ENCODE data around the gene FARS2. TPM values are rescaled to one million over a fixed set of nuclear protein-coding genes. Genes with fewer than 3 reads are reported as not detected.
A peak's percentile ranks its signal among the peaks of the same experiment; 100 is the strongest.

FARS2 gene
- total RNA-seq, 1 experiment from 2014 or later: 17.8 TPM

DNA sequence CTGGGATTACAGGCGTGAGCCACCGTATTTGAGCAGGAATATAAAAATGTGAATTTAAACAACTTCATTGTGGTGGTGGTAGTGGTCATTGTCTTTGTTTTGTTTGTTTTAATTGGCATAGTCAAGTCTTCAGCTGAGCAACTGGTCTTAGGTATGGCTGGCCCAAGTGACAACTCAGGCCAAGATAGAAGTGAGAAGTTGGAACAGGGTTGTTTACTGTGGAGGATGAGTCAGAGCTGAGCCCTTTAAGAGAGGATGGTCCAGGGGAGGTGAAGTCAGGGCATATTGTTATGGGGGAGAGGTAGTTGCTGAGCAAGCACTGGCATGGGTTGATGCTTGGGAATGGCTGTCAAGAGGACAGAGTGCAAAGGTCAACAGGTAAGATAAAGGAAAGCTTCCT, 308.2 kb downstream of the FARS2 start:
- H3K27ac ChIP-seq (ENCODE audit: low read depth, low read length, poor library complexity, severe bottlenecking): no peak overlapping the region
- BruUV-seq (replicated peaks): no TSS peak
- DNase-seq (ENCODE audit: low spot score): no peak
- H3K36me3 ChIP-seq (ENCODE audit: insufficient read depth, low read length, poor library complexity, severe bottlenecking): no peaks in the 10 kb centered on the region
- intact Hi-C loops (cut with micrococcal nuclease; ENCODE audit: unreplicated experiment): no loop called here
- POLR2A ChIA-PET (ENCODE audit: low non-redundant PET): no interaction called here
- peaks cover 2% of the 10 kb centered on the region for H3K4me1 ChIP-seq (ENCODE audit: insufficient read depth, low read length, poor library complexity, severe bottlenecking)
- TF ChIP-seq EZH2 (IDR thresholded peaks at IDR 0.05; ENCODE audit: borderline replicate concordance, low read depth, low read length, poor library complexity, severe bottlenecking) (no peak), CTCF (conservative IDR thresholded peaks at IDR 0.05; ENCODE audit: low read depth, low read length) (no peak)
- H3K4me3 ChIP-seq (ENCODE audit: low read depth, low read length, poor library complexity, severe bottlenecking): no peak overlapping the region
- CTCF ChIA-PET: no interaction called here
- H3K27me3 ChIP-seq (replicated peaks; ENCODE audit: insufficient read depth, low read depth, low read length, poor library complexity): no peaks in the 10 kb centered on the region
- H3K9me3 ChIP-seq (ENCODE audit: low read depth, low read length, poor library complexity, severe bottlenecking): no peaks in the 10 kb centered on the region

GRCh38 chr6:5570641-5571040, 309.3 kb downstream of the FARS2 start:
- Histone ChIP-seq H3K36me3 (ENCODE audit: insufficient read depth, low read length, poor library complexity, severe bottlenecking) (no peaks in the 10 kb centered on the region), H3K27ac (ENCODE audit: low read depth, low read length, poor library complexity, severe bottlenecking) (no peak overlapping the region), H3K27me3 (replicated peaks; ENCODE audit: insufficient read depth, low read depth, low read length, poor library complexity) (no peaks in the 10 kb centered on the region), H3K4me1 (ENCODE audit: insufficient read depth, low read length, poor library complexity, severe bottlenecking) (no peaks in the 10 kb centered on the region), H3K9me3 (ENCODE audit: low read depth, low read length, poor library complexity, severe bottlenecking) (peaks cover 4% of the 10 kb centered on the region), H3K4me3 (ENCODE audit: low read depth, low read length, poor library complexity, severe bottlenecking) (no peak overlapping the region)
- no TSS peak for BruUV-seq (replicated peaks)
- DNase-seq (ENCODE audit: low spot score): no peak
- TF ChIP-seq EZH2 (IDR thresholded peaks at IDR 0.05; ENCODE audit: borderline replicate concordance, low read depth, low read length, poor library complexity, severe bottlenecking) (no peak), CTCF (conservative IDR thresholded peaks at IDR 0.05; ENCODE audit: low read depth, low read length) (no peak)
- CTCF ChIA-PET: no interaction called here
- POLR2A ChIA-PET (ENCODE audit: low non-redundant PET): no interaction called here
- intact Hi-C loops (cut with micrococcal nuclease; ENCODE audit: unreplicated experiment): no loop called here

DNA sequence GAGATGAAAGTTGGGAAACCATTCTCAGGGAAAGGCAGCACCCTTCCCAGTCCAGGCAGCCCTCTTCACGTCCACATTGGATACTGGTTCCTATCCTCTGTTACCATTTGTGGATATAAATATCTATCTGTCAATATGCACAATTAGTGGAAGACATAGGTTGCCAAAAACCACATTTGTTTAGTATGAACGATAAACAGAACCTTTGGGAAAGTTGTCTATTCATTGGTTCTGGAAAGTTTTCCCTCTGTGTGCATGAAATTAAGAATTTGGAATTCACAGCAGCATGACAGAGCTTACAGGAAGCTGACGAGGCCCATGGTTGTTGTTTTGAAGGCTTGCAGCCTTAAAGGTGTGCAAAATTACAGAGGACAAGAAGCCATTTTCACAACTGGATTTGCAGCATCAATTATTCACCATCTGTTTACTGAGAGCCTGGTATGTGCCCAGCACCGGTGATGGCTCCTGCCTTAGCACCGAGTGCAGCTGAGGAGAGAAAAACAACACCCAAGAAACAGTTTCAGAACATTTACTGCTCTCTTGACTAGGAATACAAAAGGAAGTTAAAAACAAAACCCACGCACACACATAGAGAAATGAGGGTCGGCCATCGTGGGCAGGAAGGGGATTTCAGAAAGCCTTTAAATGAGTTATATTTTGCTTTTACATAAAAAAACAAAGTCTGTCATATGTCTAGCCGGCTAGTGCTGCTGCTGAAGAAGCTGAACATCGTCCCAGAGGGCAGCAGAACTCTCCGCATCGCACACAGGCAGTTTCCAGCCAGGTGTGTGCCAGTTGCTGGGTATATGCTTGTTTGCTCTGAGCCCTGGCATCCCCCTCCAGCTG, 319.6 kb downstream of the FARS2 start:
- no TSS peak for BruUV-seq (replicated peaks)
- Histone ChIP-seq H3K27ac (ENCODE audit: low read depth, low read length, poor library complexity, severe bottlenecking) (peak overlapping the region; percentile 64), H3K36me3 (ENCODE audit: insufficient read depth, low read length, poor library complexity, severe bottlenecking) (no peaks in the 10 kb centered on the region), H3K4me1 (ENCODE audit: insufficient read depth, low read length, poor library complexity, severe bottlenecking) (peaks cover 4% of the 10 kb centered on the region), H3K4me3 (ENCODE audit: low read depth, low read length, poor library complexity, severe bottlenecking) (no peak overlapping the region), H3K27me3 (replicated peaks; ENCODE audit: insufficient read depth, low read depth, low read length, poor library complexity) (no peaks in the 10 kb centered on the region), H3K9me3 (ENCODE audit: low read depth, low read length, poor library complexity, severe bottlenecking) (peaks cover 2% of the 10 kb centered on the region)
- intact Hi-C loops (cut with micrococcal nuclease; ENCODE audit: unreplicated experiment): no loop called here
- TF ChIP-seq CTCF (conservative IDR thresholded peaks at IDR 0.05; ENCODE audit: low read depth, low read length): no peak
- TF ChIP-seq EZH2 (IDR thresholded peaks at IDR 0.05; ENCODE audit: borderline replicate concordance, low read depth, low read length, poor library complexity, severe bottlenecking): no peak
- ChIA-PET CTCF (no interaction called here), POLR2A (ENCODE audit: low non-redundant PET) (no interaction called here)
- no peak for DNase-seq (ENCODE audit: low spot score)

Data from A673 (cell line).